Measurements from ENCODE around the gene USO1. TPM values are rescaled to one million over a fixed set of nuclear protein-coding genes. Genes with fewer than 3 reads are reported as not detected.

The USO1 gene
- total and polyA plus RNA-seq, 9 of the 15 experiments (the other 6 are each of a cell fraction or from before 2014, with no cell fraction given), result 19.3 to 97.8 (median 48.5) TPM

- H4K20me1 ChIP-seq (replicated peaks; ENCODE audit: control insufficient read depth, insufficient read depth, low read length), result no peaks in the 10 kb centered on the region
- no peaks in the 10 kb centered on the region for H3K9me3 ChIP-seq (replicated peaks; ENCODE audit: control insufficient read depth, insufficient read depth, low read depth, low read length)
- H3K9me1 ChIP-seq (ENCODE audit: control insufficient read depth, insufficient read depth, low read length), result no peaks in the 10 kb centered on the region
- H3K4me3 ChIP-seq, result no peak overlapping the region
- no peak overlapping the region for H3K9ac ChIP-seq (ENCODE audit: insufficient read depth in 1 of 2, low read depth in 2 of 2, low read length in 2 of 2)
- no TSS peak for BruUV-seq (replicated peaks)
- ChIA-PET CTCF (ENCODE audit: low intra/inter-chr PET ratio) (no interaction called here), POLR2A (no interaction called here)
- intact Hi-C loops (cut with micrococcal nuclease), result no loop called here
- H2AFZ ChIP-seq (ENCODE audit: low read depth, low read length), result no peak overlapping the region
- peaks cover 0 to 15% of the 10 kb centered on the region in 2 experiments; a peak in 4 of 5 replicates for H3K4me1 ChIP-seq (replicated peaks in 1 of 2; ENCODE audit: control insufficient read depth in 2 of 2, insufficient read depth in 2 of 2, low read length in 2 of 2)
- DNase-seq (ENCODE audit: extremely low read depth in 1 of 4, low spot score in 3 of 4) (no peak), FAIRE-seq (peak; percentile 56), ATAC-seq (no peak)
- no peaks in the 10 kb centered on the region for H3K27me3 ChIP-seq (ENCODE audit: control insufficient read depth in 2 of 2, insufficient read depth in 2 of 2, low read length in 2 of 2)
- peaks cover 7% of the 10 kb centered on the region; the same call in 2 of the 3 replicates for H3K79me2 ChIP-seq (ENCODE audit: control insufficient read depth, insufficient read depth, low read length)
- no peak overlapping the region for H3K4me2 ChIP-seq (ENCODE audit: insufficient read depth, low read length)
- TF ChIP-seq CHD4 (IDR thresholded peaks at IDR 0.05; ENCODE audit: insufficient read depth, insufficient replicate concordance, low read depth, low read length, poor library complexity, severe bottlenecking) (peak; percentile 75), CBX3 (IDR thresholded peaks at IDR 0.05; ENCODE audit: borderline replicate concordance in 1 of 2, low read length in 2 of 2) (peak in 1 of 2 experiments; percentile 53; a peak in 1 of 3 replicates), RCOR1 (IDR thresholded peaks at IDR 0.05; ENCODE audit: borderline replicate concordance in 1 of 2, low read depth in 2 of 2, low read length in 2 of 2) (0 out of 4 replicates have a peak, but pooled peaks of 1 of the 2 experiments have one; percentile 35), ARID4B (CRISPR knock-in tag; IDR thresholded peaks at IDR 0.05) (no peak), TSC22D4 (tag; IDR thresholded peaks at IDR 0.05) (no peak), BCOR (IDR thresholded peaks at IDR 0.05) (peak; percentile 97), KDM1A (IDR thresholded peaks at IDR 0.05) (peak; percentile 55 to 67; a peak in 3 of 4 replicates), SMARCA5 (IDR thresholded peaks at IDR 0.05) (peak; percentile 66; the same call in 1 of the 2 replicates), ADNP (tag; IDR thresholded peaks at IDR 0.05) (peak; percentile 83), RBM25 (IDR thresholded peaks at IDR 0.05; ENCODE audit: low read depth, low read length, severe bottlenecking) (peak; percentile 92), ZNF436 (CRISPR knock-in tag; IDR thresholded peaks at IDR 0.05) (no peak), CBX1 (IDR thresholded peaks at IDR 0.05; ENCODE audit: low read depth) (0 out of 2 replicates have a peak, but pooled peaks have one; percentile 32), ZNF121 (CRISPR knock-in tag; conservative IDR thresholded peaks at IDR 0.05) (peak; percentile 95), HDAC2 (IDR thresholded peaks at IDR 0.05) (peak; percentile 75; the same call in 1 of the 2 replicates)
- TF ChIP-seq, protein P1, sequence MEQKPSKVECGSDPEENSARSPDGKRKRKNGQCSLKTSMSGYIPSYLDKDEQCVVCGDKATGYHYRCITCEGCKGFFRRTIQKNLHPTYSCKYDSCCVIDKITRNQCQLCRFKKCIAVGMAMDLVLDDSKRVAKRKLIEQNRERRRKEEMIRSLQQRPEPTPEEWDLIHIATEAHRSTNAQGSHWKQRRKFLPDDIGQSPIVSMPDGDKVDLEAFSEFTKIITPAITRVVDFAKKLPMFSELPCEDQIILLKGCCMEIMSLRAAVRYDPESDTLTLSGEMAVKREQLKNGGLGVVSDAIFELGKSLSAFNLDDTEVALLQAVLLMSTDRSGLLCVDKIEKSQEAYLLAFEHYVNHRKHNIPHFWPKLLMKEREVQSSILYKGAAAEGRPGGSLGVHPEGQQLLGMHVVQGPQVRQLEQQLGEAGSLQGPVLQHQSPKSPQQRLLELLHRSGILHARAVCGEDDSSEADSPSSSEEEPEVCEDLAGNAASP (IDR thresholded peaks at IDR 0.05), result no peak
- in situ Hi-C loops (cut with MboI), result no loop called here
- no peak overlapping the region for H3K27ac ChIP-seq (ENCODE audit: extremely low read depth, low read depth, low read length)
- H3K36me3 ChIP-seq (ENCODE audit: control insufficient read depth, insufficient read depth, low read length), result no peaks in the 10 kb centered on the region; the same call in 2 of the 3 replicates
These were observed 45.9 kb upstream of the USO1 start for GRCh38 chr4:75678473-75678872.
